Measurements from ENCODE around the gene GATD1. TPM values are rescaled to one million over a fixed set of nuclear protein-coding genes. Genes with fewer than 3 reads are reported as not detected.

GATD1 gene
- total and polyA plus RNA-seq, 10 of the 15 experiments (the other 5 are each of a cell fraction or from before 2014, with no cell fraction given), result 1.2 to 92.6 (median 22.3) TPM

- TF ChIP-seq MLLT1 (IDR thresholded peaks at IDR 0.05), result no peak
- no peak for TF ChIP-seq TARDBP (IDR thresholded peaks at IDR 0.05; ENCODE audit: borderline replicate concordance)
- TF ChIP-seq NR2C2 (IDR thresholded peaks at IDR 0.05; ENCODE audit: borderline replicate concordance, control insufficient read depth, insufficient read length, low read depth), result no peak
- TF ChIP-seq BCL3 (IDR thresholded peaks at IDR 0.05; ENCODE audit: borderline replicate concordance, insufficient read depth, low read depth, low read length, poor library complexity, severe bottlenecking), result peak; percentile 34
- TF ChIP-seq PKNOX1 (IDR thresholded peaks at IDR 0.05), result no peak
- TF ChIP-seq IRF5 (IDR thresholded peaks at IDR 0.05; ENCODE audit: borderline replicate concordance), result no peak
- TF ChIP-seq RBBP5 (conservative IDR thresholded peaks at IDR 0.05), result no peak
- TF ChIP-seq ESRRA (IDR thresholded peaks at IDR 0.05; ENCODE audit: low read length), result no peak
Measured at GRCh38 chr11:813456-814096, 36.3 kb upstream of the GATD1 start (continued).

All from GM12878 (cell line).